Measurements from ENCODE around the gene ROR2. TPM values are rescaled to one million over a fixed set of nuclear protein-coding genes. Genes with fewer than 3 reads are reported as not detected.
A peak's percentile ranks its signal among the peaks of the same experiment; 100 is the strongest.

Gene ROR2
- total RNA-seq, 1 donor from 2014 or later, result 0.32 TPM

GRCh38 chr9:91768977-91769916, 180.8 kb downstream of the ROR2 start:
- DNase-seq (ENCODE audit: low spot score in 2 of 2), result no peak
- no peaks in the 10 kb centered on the region for H3K9me3 ChIP-seq
- no peak for TF ChIP-seq CTCF (IDR thresholded peaks at IDR 0.05)
- no peaks in the 10 kb centered on the region for H3K36me3 ChIP-seq
- no peaks in the 10 kb centered on the region for H3K27me3 ChIP-seq
- H3K4me3 ChIP-seq, result no peak overlapping the region
- no peak overlapping the region for H3K27ac ChIP-seq
- intact Hi-C loops (cut with DNase I), result no loop called here
- H3K4me1 ChIP-seq, result no peaks in the 10 kb centered on the region

GRCh38 chr9:91768507-91768906, 181.5 kb downstream of the ROR2 start:
- DNase-seq (ENCODE audit: low spot score in 2 of 2), result peak in 1 of 2 donors; percentile 42
- intact Hi-C loops (cut with DNase I), result no loop called here
- no peak overlapping the region for H3K27ac ChIP-seq
- H3K36me3 ChIP-seq, result no peaks in the 10 kb centered on the region
- no peaks in the 10 kb centered on the region for H3K27me3 ChIP-seq
- H3K4me1 ChIP-seq, result no peaks in the 10 kb centered on the region
- no peak for TF ChIP-seq CTCF (IDR thresholded peaks at IDR 0.05)
- no peak overlapping the region for H3K4me3 ChIP-seq
- no peaks in the 10 kb centered on the region for H3K9me3 ChIP-seq

DNA sequence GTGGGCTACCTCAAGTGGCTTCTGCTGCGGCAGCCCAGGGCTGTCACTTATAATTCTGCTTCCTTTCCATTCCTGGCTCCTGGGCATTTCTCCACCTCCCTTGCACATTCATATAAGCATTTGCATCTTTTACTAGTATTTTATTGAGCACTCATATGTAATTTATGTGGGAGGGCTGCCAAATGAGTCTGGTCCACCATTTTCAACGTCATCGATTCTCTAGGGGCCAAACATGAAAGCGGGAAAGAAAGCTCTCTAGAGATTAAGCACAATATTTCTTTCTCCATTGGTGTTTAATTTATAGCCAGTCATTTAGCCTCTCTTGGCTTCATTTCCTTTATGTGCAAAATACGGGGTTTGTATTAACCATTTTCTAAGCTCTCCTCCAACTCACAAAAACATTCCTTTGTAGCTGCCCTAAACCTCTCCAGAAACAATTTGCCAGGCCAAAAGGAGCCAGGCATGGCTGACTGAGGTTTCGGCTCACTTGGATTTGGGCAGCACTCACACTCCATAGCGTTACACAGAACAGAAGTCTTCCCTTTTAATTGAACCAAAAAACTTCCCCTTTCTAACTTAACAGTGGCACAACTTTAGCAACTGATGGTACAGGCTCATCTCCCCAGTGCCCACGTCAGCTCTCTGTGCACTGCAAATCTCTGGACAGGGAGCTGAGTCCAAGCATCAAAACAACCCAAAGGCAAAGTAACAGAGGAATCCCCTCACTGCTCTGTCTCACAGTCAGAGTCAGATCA, 183.5 kb downstream of the ROR2 start:
- Histone ChIP-seq H3K9me3 (no peaks in the 10 kb centered on the region), H3K4me1 (no peaks in the 10 kb centered on the region), H3K36me3 (no peaks in the 10 kb centered on the region), H3K4me3 (no peak overlapping the region), H3K27me3 (no peaks in the 10 kb centered on the region), H3K27ac (no peak overlapping the region)
- DNase-seq (ENCODE audit: low spot score in 2 of 2), result no peak
- intact Hi-C loops (cut with DNase I), result no loop called here
- no peak for TF ChIP-seq CTCF (IDR thresholded peaks at IDR 0.05)

- Histone ChIP-seq H3K9me3 (no peaks in the 10 kb centered on the region), H3K27ac (no peak overlapping the region), H3K27me3 (no peaks in the 10 kb centered on the region), H3K4me1 (no peaks in the 10 kb centered on the region), H3K4me3 (no peak overlapping the region), H3K36me3 (no peaks in the 10 kb centered on the region)
- DNase-seq (ENCODE audit: low spot score in 2 of 2), result no peak
- intact Hi-C loops (cut with DNase I), result no loop called here
- no peak for TF ChIP-seq CTCF (IDR thresholded peaks at IDR 0.05)
Observed at GRCh38 chr9:91765296-91765695, 184.7 kb downstream of the ROR2 start.

- Histone ChIP-seq H3K36me3 (no peaks in the 10 kb centered on the region), H3K27me3 (no peaks in the 10 kb centered on the region), H3K27ac (no peak overlapping the region), H3K4me3 (no peak overlapping the region), H3K4me1 (no peaks in the 10 kb centered on the region), H3K9me3 (no peaks in the 10 kb centered on the region)
- TF ChIP-seq CTCF (IDR thresholded peaks at IDR 0.05), result no peak
- DNase-seq (ENCODE audit: low spot score in 2 of 2), result no peak
- intact Hi-C loops (cut with DNase I), result no loop called here
Observed at GRCh38 chr9:91764661-91765060, 185.4 kb downstream of the ROR2 start.

All from ascending aorta (tissue), 2 donors.